ENCODE data around the gene RABL3. TPM values are rescaled to one million over a fixed set of nuclear protein-coding genes. Genes with fewer than 3 reads are reported as not detected.

The RABL3 gene
- total and polyA plus RNA-seq, 12 donors, result 2.8 to 33.9 (median 20.4) TPM

DNA sequence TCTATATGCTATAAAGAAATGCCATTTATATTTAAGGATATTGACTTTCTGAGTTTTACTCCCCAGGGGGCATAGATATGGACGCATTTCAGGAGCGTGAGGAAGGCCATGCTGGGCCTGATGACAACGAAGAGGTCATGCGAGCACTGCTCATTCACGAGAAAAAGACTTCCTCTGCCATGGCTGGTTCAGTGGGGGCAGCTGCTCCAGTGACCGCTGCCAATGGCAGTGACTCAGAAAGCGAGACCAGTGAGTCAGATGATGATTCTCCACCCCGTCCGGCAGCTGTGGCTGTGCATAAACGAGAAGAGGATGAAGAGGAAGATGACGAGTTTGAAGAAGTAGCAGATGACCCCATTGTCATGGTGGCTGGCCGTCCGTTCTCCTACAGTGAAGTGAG lies 38.7 kb upstream of the RABL3 start:
- Histone ChIP-seq H3K4me3 (no peak overlapping the region), H3K27ac (no peak overlapping the region), H3K36me3 (peaks cover 0 to 69% (median 6%) of the 10 kb centered on the region in 9 donors), H3K4me1 (no peaks in the 10 kb centered on the region), H3K9me3 (no peaks in the 10 kb centered on the region), H3K27me3 (no peaks in the 10 kb centered on the region)
- intact Hi-C loops (cut with DNase I), result no loop called here
- WGBS, 2 donors, result 88 to 90% methylated on average over 13 of the region's 13 CpGs
- no peak for ATAC-seq
- TF ChIP-seq, protein P1, sequence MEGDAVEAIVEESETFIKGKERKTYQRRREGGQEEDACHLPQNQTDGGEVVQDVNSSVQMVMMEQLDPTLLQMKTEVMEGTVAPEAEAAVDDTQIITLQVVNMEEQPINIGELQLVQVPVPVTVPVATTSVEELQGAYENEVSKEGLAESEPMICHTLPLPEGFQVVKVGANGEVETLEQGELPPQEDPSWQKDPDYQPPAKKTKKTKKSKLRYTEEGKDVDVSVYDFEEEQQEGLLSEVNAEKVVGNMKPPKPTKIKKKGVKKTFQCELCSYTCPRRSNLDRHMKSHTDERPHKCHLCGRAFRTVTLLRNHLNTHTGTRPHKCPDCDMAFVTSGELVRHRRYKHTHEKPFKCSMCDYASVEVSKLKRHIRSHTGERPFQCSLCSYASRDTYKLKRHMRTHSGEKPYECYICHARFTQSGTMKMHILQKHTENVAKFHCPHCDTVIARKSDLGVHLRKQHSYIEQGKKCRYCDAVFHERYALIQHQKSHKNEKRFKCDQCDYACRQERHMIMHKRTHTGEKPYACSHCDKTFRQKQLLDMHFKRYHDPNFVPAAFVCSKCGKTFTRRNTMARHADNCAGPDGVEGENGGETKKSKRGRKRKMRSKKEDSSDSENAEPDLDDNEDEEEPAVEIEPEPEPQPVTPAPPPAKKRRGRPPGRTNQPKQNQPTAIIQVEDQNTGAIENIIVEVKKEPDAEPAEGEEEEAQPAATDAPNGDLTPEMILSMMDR (IDR thresholded peaks at IDR 0.05), result no peak
- no peak for DNase-seq

GRCh38 chr3:120778776-120779175 lies 36.5 kb upstream of the RABL3 start:
- no peak overlapping the region for H3K4me3 ChIP-seq
- ATAC-seq (no peak), DNase-seq (no peak)
- H3K36me3 ChIP-seq, result peaks cover 0 to 74% (median 6%) of the 10 kb centered on the region in 9 donors
- H3K4me1 ChIP-seq, result no peaks in the 10 kb centered on the region
- H3K27ac ChIP-seq, result no peak overlapping the region
- WGBS, 2 donors, result 97 to 99% methylated on average over 3 of the region's 3 CpGs
- TF ChIP-seq, protein P1 (IDR thresholded peaks at IDR 0.05), result no peak
- intact Hi-C loops (cut with DNase I), result no loop called here
- no peaks in the 10 kb centered on the region for H3K9me3 ChIP-seq
- no peaks in the 10 kb centered on the region for H3K27me3 ChIP-seq

DNA sequence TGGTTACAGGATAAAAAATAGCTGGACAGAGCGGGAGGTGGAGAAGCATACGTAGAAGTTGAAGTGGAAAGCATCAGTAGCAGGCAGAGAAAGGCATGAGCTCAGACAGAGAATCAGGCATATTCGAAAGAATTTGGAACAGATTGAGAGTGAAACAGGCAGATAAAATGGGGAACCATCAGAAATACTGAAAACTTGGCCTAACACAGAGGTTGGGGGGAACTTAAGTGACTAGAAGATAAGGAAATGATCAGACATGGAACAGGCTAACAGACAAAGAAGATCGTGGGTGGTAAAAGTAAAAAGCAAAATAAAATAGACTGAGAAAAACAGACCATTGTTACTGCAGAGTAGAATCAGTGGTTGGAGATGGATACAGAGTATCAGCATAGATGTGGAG lies 33.1 kb upstream of the RABL3 start:
- ATAC-seq (no peak), DNase-seq (no peak)
- no peaks in the 10 kb centered on the region for H3K4me1 ChIP-seq
- intact Hi-C loops (cut with DNase I), result no loop called here
- TF ChIP-seq, protein P1 (IDR thresholded peaks at IDR 0.05), result no peak
- H3K36me3 ChIP-seq, result peaks cover 0 to 80% (median 6%) of the 10 kb centered on the region in 9 donors
- H3K9me3 ChIP-seq, result no peaks in the 10 kb centered on the region
- no peak overlapping the region for H3K4me3 ChIP-seq
- WGBS, 2 donors, result 87 to 89% methylated on average over 4 of the region's 4 CpGs
- H3K27me3 ChIP-seq, result no peaks in the 10 kb centered on the region
- H3K27ac ChIP-seq, result no peak overlapping the region

DNA sequence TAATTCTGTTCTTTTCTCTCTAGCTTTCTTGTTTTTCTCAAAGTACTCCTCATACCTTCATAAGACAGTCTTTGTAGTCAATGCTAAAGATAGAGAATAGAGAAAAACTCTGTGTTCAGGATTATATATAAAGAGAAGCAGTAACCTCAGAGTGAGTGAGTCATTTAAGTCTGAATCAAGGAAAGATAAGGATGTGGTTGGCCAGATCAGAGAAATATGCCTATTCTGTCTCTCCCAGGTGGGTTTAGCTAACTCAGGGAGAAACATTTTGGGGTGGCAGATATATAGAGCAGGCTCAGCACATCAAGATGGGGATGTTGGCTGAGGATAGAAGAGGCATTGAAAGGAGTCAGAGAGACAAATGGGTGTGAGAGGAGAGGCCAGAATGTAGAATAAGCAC lies 31.6 kb upstream of the RABL3 start:
- no peak for DNase-seq
- Histone ChIP-seq H3K9me3 (no peaks in the 10 kb centered on the region), H3K4me3 (no peak overlapping the region), H3K27ac (no peak overlapping the region), H3K4me1 (no peaks in the 10 kb centered on the region), H3K36me3 (peaks cover 0 to 67% (median 6%) of the 10 kb centered on the region in 9 donors), H3K27me3 (no peaks in the 10 kb centered on the region)
- intact Hi-C loops (cut with DNase I), result no loop called here
- no peak for ATAC-seq
- TF ChIP-seq, protein P1 (IDR thresholded peaks at IDR 0.05), result no peak
